PC-9 (cell line): ENCODE data around the gene PCDHB3. TPM values are rescaled to one million over a fixed set of nuclear protein-coding genes. Genes with fewer than 3 reads are reported as not detected.

Experiments
- total RNA-seq: library from RNA; stranded (reverse); gene quantifications from 2 replicates; pipeline ENCODE4 v1.2.3, GENCODE V29; 2021

PCDHB3 gene
- total RNA-seq, 1 experiment from 2014 or later = 0.17 TPM

Other genes with a start within 250 kb of the PCDHB3 start
- not detected in 2 replicates for gene PCDHA10, start 244.6 kb upstream of the PCDHB3 start, total RNA-seq
- not detected in 2 replicates for gene PCDHA11, start 231.5 kb upstream of the PCDHB3 start, total RNA-seq
- not detected in 2 replicates for gene PCDHA12, start 225.2 kb upstream of the PCDHB3 start, total RNA-seq
- gene PCDHA13, start 218.3 kb upstream of the PCDHB3 start, total RNA-seq = not detected in 2 replicates
- 0.88 and 0.90 TPM in 2 replicates for gene PCDHAC1, start 174.2 kb upstream of the PCDHB3 start, total RNA-seq
- 2.8 and 3.4 TPM in 2 replicates for gene PCDHAC2, start 134.0 kb upstream of the PCDHB3 start, total RNA-seq
- not detected in 2 replicates for gene PCDHB1, start 49.1 kb upstream of the PCDHB3 start, total RNA-seq
- 2.8 and 4.0 TPM in 2 replicates for gene PCDHB2, start 5.9 kb upstream of the PCDHB3 start, total RNA-seq
- gene PCDHB4, start 21.3 kb downstream of the PCDHB3 start, total RNA-seq = 0.09 and 0.13 TPM in 2 replicates
- gene PCDHB5, start 34.7 kb downstream of the PCDHB3 start, total RNA-seq = not detected in 2 replicates
- not detected in 2 replicates for gene PCDHB6, start 49.6 kb downstream of the PCDHB3 start, total RNA-seq
- gene PCDHB7, start 72.2 kb downstream of the PCDHB3 start, total RNA-seq = not detected in 2 replicates
- not detected in 2 replicates for gene PCDHB8, start 77.3 kb downstream of the PCDHB3 start, total RNA-seq
- not detected in 2 replicates for gene PCDHB16, start 81.9 kb downstream of the PCDHB3 start, total RNA-seq
- gene PCDHB9, start 86.7 kb downstream of the PCDHB3 start, total RNA-seq = not detected in 2 replicates
- not detected in 2 replicates for gene PCDHB10, start 91.9 kb downstream of the PCDHB3 start, total RNA-seq
- not detected in 2 replicates for gene PCDHB11, start 99.2 kb downstream of the PCDHB3 start, total RNA-seq
- not detected in 2 replicates for gene PCDHB12, start 108.2 kb downstream of the PCDHB3 start, total RNA-seq
- not detected in 2 replicates for gene PCDHB13, start 113.4 kb downstream of the PCDHB3 start, total RNA-seq
- gene PCDHB14, start 122.9 kb downstream of the PCDHB3 start, total RNA-seq = 0.07 TPM in 1 of 2 replicates, not detected in the other
- not detected in 2 replicates for gene PCDHB15, start 144.9 kb downstream of the PCDHB3 start, total RNA-seq
- 0.33 and 0.55 TPM in 2 replicates for gene SLC25A2, start 203.6 kb downstream of the PCDHB3 start, total RNA-seq
- 56.1 and 57.6 TPM in 2 replicates for gene TAF7, start 220.3 kb downstream of the PCDHB3 start, total RNA-seq
- 0.07 TPM in 1 of 2 replicates, not detected in the other for gene PCDHGA1, start 230.0 kb downstream of the PCDHB3 start, total RNA-seq
- 0.11 and 0.13 TPM in 2 replicates for gene PCDHGA2, start 238.3 kb downstream of the PCDHB3 start, total RNA-seq
- not detected in 2 replicates for gene PCDHGA3, start 243.4 kb downstream of the PCDHB3 start, total RNA-seq
- not detected in 2 replicates for gene PCDHGB1, start 249.6 kb downstream of the PCDHB3 start, total RNA-seq